HG03571 (cell line): Measurements from ENCODE around the gene MTPN.

Experiments
- ATAC-seq: cut with Tn5 transposase; IDR thresholded peaks from one replicate; pipeline ENCODE4 v1.9.1; 2021; ENCODE audit not compliant: unreplicated experiment

Gene MTPN

GRCh38 chr7:135930565-135931461, 46.3 kb downstream of the MTPN start:
- no peak for ATAC-seq

- no peak for ATAC-seq
Measured at GRCh38 chr7:135929722-135930141, 47.4 kb downstream of the MTPN start.

- ATAC-seq: no peak
Measured at GRCh38 chr7:135929249-135929648, 47.9 kb downstream of the MTPN start.

- ATAC-seq: no peak
Measured at GRCh38 chr7:135928136-135928535, 49.0 kb downstream of the MTPN start.

GRCh38 chr7:135925210-135925609, 51.9 kb downstream of the MTPN start:
- ATAC-seq: no peak

GRCh38 chr7:135924302-135924701, 52.9 kb downstream of the MTPN start:
- no peak for ATAC-seq

- no peak for ATAC-seq
Measured at GRCh38 chr7:135922263-135922662, 54.9 kb downstream of the MTPN start.

- no peak for ATAC-seq
Measured at GRCh38 chr7:135920478-135920877, 56.7 kb downstream of the MTPN start.

GRCh38 chr7:135919071-135919841, 57.9 kb downstream of the MTPN start:
- no peak for ATAC-seq

GRCh38 chr7:135918134-135918533, 59.0 kb downstream of the MTPN start:
- ATAC-seq: no peak

- ATAC-seq: no peak
Measured at GRCh38 chr7:135917721-135918120, 59.4 kb downstream of the MTPN start.

- ATAC-seq: no peak
Measured at GRCh38 chr7:135914346-135914745, 62.8 kb downstream of the MTPN start.

- no peak for ATAC-seq
Measured at GRCh38 chr7:135913404-135913803, 63.8 kb downstream of the MTPN start.

- no peak for ATAC-seq
Measured at GRCh38 chr7:135911099-135911498, 66.1 kb downstream of the MTPN start.

- no peak for ATAC-seq
Measured at GRCh38 chr7:135910393-135911036, 66.6 kb downstream of the MTPN start.

GRCh38 chr7:135905858-135906257, 71.3 kb downstream of the MTPN start:
- no peak for ATAC-seq

- ATAC-seq: no peak
Measured at GRCh38 chr7:135905355-135905754, 71.8 kb downstream of the MTPN start.

GRCh38 chr7:135904282-135904681, 72.9 kb downstream of the MTPN start:
- ATAC-seq: no peak

GRCh38 chr7:135901585-135902540, 75.3 kb downstream of the MTPN start:
- no peak for ATAC-seq

- no peak for ATAC-seq
Measured at GRCh38 chr7:135900065-135900546, 77.1 kb downstream of the MTPN start.
